Right cardiac atrium (tissue), 5 donors: ENCODE results near the gene GABARAP. TPM values are rescaled to one million over a fixed set of nuclear protein-coding genes. Genes with fewer than 3 reads are reported as not detected.
A peak's percentile ranks its signal among the peaks of the same experiment; 100 is the strongest.

Experiments used
- ATAC-seq, 2 donors: fragments of 200-7000 bp; cut with Tn5 transposase; one replicate each; pipeline versions ENCODE4 v1.8.0 to v1.9.1; 2020; ENCODE audit warnings: moderate library complexity in 2 of 2, mild to moderate bottlenecking in 1 of 2
- DNase-seq, 3 donors: peaks; one replicate each; pipeline ENCODE4 v3.0.0-alpha.2; 2020
- H3K27ac ChIP-seq: one replicate; pipeline ENCODE4 v1.5.1; 2013; ENCODE audit warnings: mild to moderate bottlenecking, low read length, control low read depth, moderate library complexity
- H3K27me3 ChIP-seq: one replicate; pipeline ENCODE4 v1.6.1; 2013; ENCODE audit not compliant: control insufficient read depth, insufficient read depth
- H3K4me1 ChIP-seq: one replicate; pipeline ENCODE4 v1.6.1; 2013; ENCODE audit warnings: low read length; ENCODE audit not compliant: control insufficient read depth, insufficient read depth
- H3K4me3 ChIP-seq: one replicate; pipeline ENCODE4 v1.5.1; 2013; ENCODE audit warnings: low read length, control low read depth
- H3K9me3 ChIP-seq: one replicate; pipeline ENCODE4 v1.6.1; 2013; ENCODE audit warnings: low read length; ENCODE audit not compliant: control insufficient read depth
- WGBS: extraction: QIAGEN DNeasy Blood & Tissue Kit; methylation state at CpG from one replicate; pipeline ENCODE4 v1.1.7; 2013; 5-methylcytosine and 5-hydroxymethylcytosine counted together
- intact Hi-C, 4 donors: fragments of 100-400 bp; cut with DNase I; formaldehyde crosslinking; loops; one replicate each; pipeline versions ENCODE4 v1.11.0 to v1.14.0; 2022 to 2023
- microRNA-seq, 2 donors: library from miRNA; unstranded; fragments of <30 nt; microRNA quantifications; one replicate each; pipeline ENCODE4 v1.2.0, GENCODE V29; 2020 to 2021
- polyA plus RNA-seq: library from polyadenylated mRNA; stranded (reverse); fragments of 200-250 nt; gene quantifications from one replicate; pipeline ENCODE4 v1.2.3, GENCODE V29; 2013
- total RNA-seq, 4 donors: library from RNA; stranded (reverse); fragmentation: NEBNext Ultra II Directional; extraction: Animal tissue kit (Norgen Biotek cat#: 25700); gene quantifications; one replicate each; pipeline ENCODE4 v1.2.1, GENCODE V29; 2021
- donor health status: healthy with polysubstance abuse.
- donor health status: DM: no; HTN: yes; CAD: no.
- donor health status: DM: no; HTN: no; CAD: no.
- donor health status: DM: no; HTN: yes; CAD: no; lungs with severe emphysema.
- donor health status: DM: yes; HTN: yes; CAD: no.

GABARAP gene
- total and polyA plus RNA-seq, 5 donors: 492 to 741 (median 522) TPM

GRCh38 chr17:7203391-7203790 is 38.9 kb downstream of the GABARAP start:
- WGBS: 89% methylated on average over 16 of the region's 16 CpGs

GRCh38 chr17:7196651-7197401 is 45.4 kb downstream of the GABARAP start:
- Histone ChIP-seq H3K9me3 (no peaks in the 10 kb centered on the region), H3K4me3 (no peak overlapping the region), H3K4me1 (no peaks in the 10 kb centered on the region), H3K27me3 (no peaks in the 10 kb centered on the region), H3K27ac (no peak overlapping the region)
- DNase-seq: peak in 1 of 3 donors; percentile 45
- ATAC-seq: no peak
- WGBS: 91% methylated on average over 22 of the region's 22 CpGs
- intact Hi-C loops: no loop called here

More at GRCh38 chr17:7203391-7203790, 38.9 kb downstream of the GABARAP start:
- Histone ChIP-seq H3K4me1 (no peaks in the 10 kb centered on the region), H3K4me3 (no peak overlapping the region), H3K9me3 (no peaks in the 10 kb centered on the region), H3K27ac (no peak overlapping the region), H3K27me3 (no peaks in the 10 kb centered on the region)
- intact Hi-C loops: no loop called here
- DNase-seq: peak; percentile 10 to 54 (median 42)
- no peak for ATAC-seq

- no peaks in the 10 kb centered on the region for H3K4me1 ChIP-seq
- 96% methylated on average over 12 of the region's 12 CpGs for WGBS
- no peak overlapping the region for H3K4me3 ChIP-seq
- ATAC-seq (no peak), DNase-seq (peak in 1 of 3 donors; percentile 34)
- H3K27me3 ChIP-seq: no peaks in the 10 kb centered on the region
- H3K9me3 ChIP-seq: no peaks in the 10 kb centered on the region
- no peak overlapping the region for H3K27ac ChIP-seq
- intact Hi-C loops: no loop called here
Measured at GRCh38 chr17:7195971-7196370, 46.3 kb downstream of the GABARAP start.

- WGBS: 73% methylated on average over 12 of the region's 12 CpGs
- Histone ChIP-seq H3K4me3 (no peak overlapping the region), H3K4me1 (no peaks in the 10 kb centered on the region), H3K9me3 (no peaks in the 10 kb centered on the region), H3K27ac (no peak overlapping the region), H3K27me3 (no peaks in the 10 kb centered on the region)
- intact Hi-C loops: no loop called here
- no peak for ATAC-seq
- DNase-seq: peak in 1 of 3 donors; percentile 35
Measured at GRCh38 chr17:7192271-7192937, 49.8 kb downstream of the GABARAP start.

- DNase-seq (peak in 2 of 3 donors; percentile 74 to 75), ATAC-seq (peak; percentile 65 to 72)
- no peaks in the 10 kb centered on the region for H3K4me1 ChIP-seq
- intact Hi-C loops: no loop called here
- WGBS: 63% methylated on average over 26 of the region's 26 CpGs
- H3K27me3 ChIP-seq: no peaks in the 10 kb centered on the region
- no peak overlapping the region for H3K4me3 ChIP-seq
- H3K9me3 ChIP-seq: no peaks in the 10 kb centered on the region
- H3K27ac ChIP-seq: no peak overlapping the region
Measured at GRCh38 chr17:7191571-7192270, 50.5 kb downstream of the GABARAP start.

- DNase-seq: peak in 1 of 3 donors; percentile 27
- H3K9me3 ChIP-seq: no peaks in the 10 kb centered on the region
- intact Hi-C loops: no loop called here
- 90% methylated on average over 12 of the region's 12 CpGs for WGBS
- H3K4me3 ChIP-seq: no peak overlapping the region
- no peak overlapping the region for H3K27ac ChIP-seq
- H3K27me3 ChIP-seq: no peaks in the 10 kb centered on the region
- no peaks in the 10 kb centered on the region for H3K4me1 ChIP-seq
- ATAC-seq: no peak
Measured at GRCh38 chr17:7191069-7191468, 51.2 kb downstream of the GABARAP start.

- no peak overlapping the region for H3K27ac ChIP-seq
- intact Hi-C loops: no loop called here
- no peaks in the 10 kb centered on the region for H3K27me3 ChIP-seq
- DNase-seq: peak in 1 of 3 donors; percentile 60
- H3K4me1 ChIP-seq: no peaks in the 10 kb centered on the region
- H3K9me3 ChIP-seq: no peaks in the 10 kb centered on the region
- ATAC-seq: no peak
- 88% methylated on average over 14 of the region's 14 CpGs for WGBS
- H3K4me3 ChIP-seq: no peak overlapping the region
Measured at GRCh38 chr17:7190276-7190917, 51.9 kb downstream of the GABARAP start.

Small RNA genes within 50 kb of the gene (microRNA-seq; reads per million reads assigned to microRNA genes)
- gene MIR324: 1,048 to 1,352 reads per million in 2 donors

Other genes with a start within 250 kb of the GABARAP start
Only the 30 nearest of the 36 such genes appear.
- gene SLC16A13, start 206.4 kb downstream of the GABARAP start, total RNA-seq: 1 to 10 TPM in 2 of 4 donors, under 1 TPM in 2; 0.91 to 1.1 (median 0.98) TPM
- 1.2 TPM for gene SLC16A13, start 206.4 kb downstream of the GABARAP start, polyA plus RNA-seq
- gene SLC16A11, start 198.4 kb downstream of the GABARAP start, total RNA-seq: 1 to 10 TPM; 3.3 to 5.3 (median 3.7) TPM
- gene SLC16A11, start 198.4 kb downstream of the GABARAP start, polyA plus RNA-seq: 11.3 TPM
- 1 to 10 TPM; 5.2 to 9.5 (median 7.6) TPM for gene CLEC10A, start 162.2 kb downstream of the GABARAP start, total RNA-seq
- 1.6 TPM for gene CLEC10A, start 162.2 kb downstream of the GABARAP start, polyA plus RNA-seq
- under 1 TPM in 3 of 4 donors, not detected in 1; 0.21 to 0.64 (median 0.29) TPM for gene ASGR2, start 127.6 kb downstream of the GABARAP start, total RNA-seq
- 0.14 TPM for gene ASGR2, start 127.6 kb downstream of the GABARAP start, polyA plus RNA-seq
- under 1 TPM; 0.35 to 0.86 (median 0.63) TPM for gene ASGR1, start 63.1 kb downstream of the GABARAP start, total RNA-seq
- 0.57 TPM for gene ASGR1, start 63.1 kb downstream of the GABARAP start, polyA plus RNA-seq
- gene DLG4, start 22.6 kb downstream of the GABARAP start, total RNA-seq: 10 to 100 TPM; 28.7 to 36.2 (median 31.5) TPM
- gene DLG4, start 22.6 kb downstream of the GABARAP start, polyA plus RNA-seq: 23.3 TPM
- 1,000 to 10,000 TPM in 3 of 4 donors, 100 to 1,000 TPM in 1; 896 to 1,154 (median 1,049) TPM for gene ACADVL, start 22.5 kb downstream of the GABARAP start, total RNA-seq
- gene ACADVL, start 22.5 kb downstream of the GABARAP start, polyA plus RNA-seq: 1,142 TPM
- gene DVL2, start 7.9 kb downstream of the GABARAP start, total RNA-seq: 10 to 100 TPM; 20.0 to 26.1 (median 23.4) TPM
- gene DVL2, start 7.9 kb downstream of the GABARAP start, polyA plus RNA-seq: 14.6 TPM
- 10 to 100 TPM; 22.2 to 30.4 (median 24.5) TPM for gene PHF23, start 3.0 kb downstream of the GABARAP start, total RNA-seq
- gene PHF23, start 3.0 kb downstream of the GABARAP start, polyA plus RNA-seq: 18.8 TPM
- 100 to 1,000 TPM; 118 to 124 (median 122) TPM for gene CTDNEP1, start 9.3 kb upstream of the GABARAP start, total RNA-seq
- gene CTDNEP1, start 9.3 kb upstream of the GABARAP start, polyA plus RNA-seq: 80.1 TPM
- gene ELP5, start 9.8 kb upstream of the GABARAP start, total RNA-seq: 100 to 1,000 TPM in 1 of 4 donors, 10 to 100 TPM in 3; 37.9 to 100 (median 82.9) TPM
- gene ELP5, start 9.8 kb upstream of the GABARAP start, polyA plus RNA-seq: 41.7 TPM
- 1 to 10 TPM; 1.8 to 3.4 (median 2.8) TPM for gene CLDN7, start 20.0 kb upstream of the GABARAP start, total RNA-seq
- gene CLDN7, start 20.0 kb upstream of the GABARAP start, polyA plus RNA-seq: 2.9 TPM
- gene SLC2A4, start 39.3 kb upstream of the GABARAP start, total RNA-seq: 100 to 1,000 TPM in 3 of 4 donors, 10 to 100 TPM in 1; 57.6 to 146 (median 103) TPM
- gene SLC2A4, start 39.3 kb upstream of the GABARAP start, polyA plus RNA-seq: 83.1 TPM
- gene YBX2, start 52.2 kb upstream of the GABARAP start, total RNA-seq: 1 to 10 TPM; 1.4 to 3.1 (median 1.8) TPM
- 5.3 TPM for gene YBX2, start 52.2 kb upstream of the GABARAP start, polyA plus RNA-seq
- gene EIF5A, start 65.2 kb upstream of the GABARAP start, total RNA-seq: 100 to 1,000 TPM; 259 to 311 (median 268) TPM
- 301 TPM for gene EIF5A, start 65.2 kb upstream of the GABARAP start, polyA plus RNA-seq
- gene GPS2, start 72.9 kb upstream of the GABARAP start, total RNA-seq: 10 to 100 TPM; 65.0 to 76.1 (median 65.8) TPM
- 68.4 TPM for gene GPS2, start 72.9 kb upstream of the GABARAP start, polyA plus RNA-seq
- 10 to 100 TPM; 28.3 to 33.4 (median 30.6) TPM for gene NEURL4, start 86.9 kb upstream of the GABARAP start, total RNA-seq
- gene NEURL4, start 86.9 kb upstream of the GABARAP start, polyA plus RNA-seq: 23.8 TPM
- 10 to 100 TPM; 15.0 to 26.4 (median 20.8) TPM for gene ACAP1, start 94.1 kb upstream of the GABARAP start, total RNA-seq
- 8.8 TPM for gene ACAP1, start 94.1 kb upstream of the GABARAP start, polyA plus RNA-seq
- gene KCTD11, start 109.7 kb upstream of the GABARAP start, total RNA-seq: 1 to 10 TPM; 4.7 to 6.7 (median 6.5) TPM
- gene KCTD11, start 109.7 kb upstream of the GABARAP start, polyA plus RNA-seq: 7.8 TPM
- gene TMEM95, start 112.7 kb upstream of the GABARAP start, total RNA-seq: not detected
- not detected for gene TMEM95, start 112.7 kb upstream of the GABARAP start, polyA plus RNA-seq
- gene TNK1, start 138.6 kb upstream of the GABARAP start, total RNA-seq: 1 to 10 TPM; 2.1 to 3.6 (median 3.4) TPM
- 1.7 TPM for gene TNK1, start 138.6 kb upstream of the GABARAP start, polyA plus RNA-seq
- 10 to 100 TPM; 19.8 to 25.0 (median 22.9) TPM for gene PLSCR3, start 152.1 kb upstream of the GABARAP start, total RNA-seq
- gene PLSCR3, start 152.1 kb upstream of the GABARAP start, polyA plus RNA-seq: 25.9 TPM
- 100 to 1,000 TPM in 1 of 4 donors, 10 to 100 TPM in 3; 79.6 to 105 (median 97.3) TPM for gene TMEM256, start 161.6 kb upstream of the GABARAP start, total RNA-seq
- gene TMEM256, start 161.6 kb upstream of the GABARAP start, polyA plus RNA-seq: 210 TPM
- 10 to 100 TPM; 10.7 to 15.7 (median 14.1) TPM for gene NLGN2, start 165.4 kb upstream of the GABARAP start, total RNA-seq
- gene NLGN2, start 165.4 kb upstream of the GABARAP start, polyA plus RNA-seq: 6.9 TPM
- gene SPEM1, start 177.9 kb upstream of the GABARAP start, total RNA-seq: not detected
- gene SPEM1, start 177.9 kb upstream of the GABARAP start, polyA plus RNA-seq: not detected
- gene SPEM2, start 183.2 kb upstream of the GABARAP start, total RNA-seq: not detected
- not detected for gene SPEM2, start 183.2 kb upstream of the GABARAP start, polyA plus RNA-seq
- not detected for gene SPEM3, start 186.4 kb upstream of the GABARAP start, total RNA-seq
- gene SPEM3, start 186.4 kb upstream of the GABARAP start, polyA plus RNA-seq: not detected
- gene TMEM102, start 193.0 kb upstream of the GABARAP start, total RNA-seq: 1 to 10 TPM; 2.2 to 2.5 (median 2.3) TPM
- 2.1 TPM for gene TMEM102, start 193.0 kb upstream of the GABARAP start, polyA plus RNA-seq
- gene FGF11, start 197.1 kb upstream of the GABARAP start, total RNA-seq: 10 to 100 TPM; 13.9 to 34.8 (median 23.9) TPM
- 31.7 TPM for gene FGF11, start 197.1 kb upstream of the GABARAP start, polyA plus RNA-seq
- 10 to 100 TPM; 11.4 to 15.6 (median 13.1) TPM for gene CHRNB1, start 202.6 kb upstream of the GABARAP start, total RNA-seq
- gene CHRNB1, start 202.6 kb upstream of the GABARAP start, polyA plus RNA-seq: 16.1 TPM